ENCODE results near the gene OR4K5. TPM values are rescaled to one million over a fixed set of nuclear protein-coding genes. Genes with fewer than 3 reads are reported as not detected.

OR4K5 gene
- polyA plus RNA-seq, 4 donors, result not detected

Other genes with a start within 250 kb of the OR4K5 start
- not detected for gene OR11H2, start 206.7 kb upstream of the OR4K5 start, polyA plus RNA-seq (ENCODE audit: insufficient read length in 4 of 4)
- not detected for gene OR4Q3, start 177.0 kb upstream of the OR4K5 start, polyA plus RNA-seq (ENCODE audit: insufficient read length in 4 of 4)
- gene OR4M1, start 147.1 kb upstream of the OR4K5 start, polyA plus RNA-seq (ENCODE audit: insufficient read length in 4 of 4), result not detected
- gene OR4N2, start 116.8 kb upstream of the OR4K5 start, polyA plus RNA-seq (ENCODE audit: insufficient read length in 4 of 4), result not detected
- not detected for gene OR4K2, start 45.5 kb upstream of the OR4K5 start, polyA plus RNA-seq (ENCODE audit: insufficient read length in 4 of 4)
- not detected for gene OR4K1, start 10.3 kb downstream of the OR4K5 start, polyA plus RNA-seq (ENCODE audit: insufficient read length in 4 of 4)
- gene OR4K15, start 55.0 kb downstream of the OR4K5 start, polyA plus RNA-seq (ENCODE audit: insufficient read length in 4 of 4), result not detected
- gene OR4Q2, start 81.6 kb downstream of the OR4K5 start, polyA plus RNA-seq (ENCODE audit: insufficient read length in 4 of 4), result not detected
- gene OR4K14, start 98.7 kb downstream of the OR4K5 start, polyA plus RNA-seq (ENCODE audit: insufficient read length in 4 of 4), result not detected
- not detected for gene OR4K13, start 115.4 kb downstream of the OR4K5 start, polyA plus RNA-seq (ENCODE audit: insufficient read length in 4 of 4)
- gene OR4L1, start 139.4 kb downstream of the OR4K5 start, polyA plus RNA-seq (ENCODE audit: insufficient read length in 4 of 4), result not detected
- gene OR4K17, start 190.1 kb downstream of the OR4K5 start, polyA plus RNA-seq (ENCODE audit: insufficient read length in 4 of 4), result under 1 TPM in 3 of 4 donors, not detected in 1; 0.03 to 0.05 (median 0.05) TPM
- gene OR4N5, start 218.2 kb downstream of the OR4K5 start, polyA plus RNA-seq (ENCODE audit: insufficient read length in 4 of 4), result not detected

All from left renal cortex interstitium (tissue), 4 donors.